ENCODE measurements around the gene ULK2. TPM values are rescaled to one million over a fixed set of nuclear protein-coding genes. Genes with fewer than 3 reads are reported as not detected.

ULK2 gene
- total RNA-seq, 1 experiment from 2014 or later, result 12.9 TPM

DNA sequence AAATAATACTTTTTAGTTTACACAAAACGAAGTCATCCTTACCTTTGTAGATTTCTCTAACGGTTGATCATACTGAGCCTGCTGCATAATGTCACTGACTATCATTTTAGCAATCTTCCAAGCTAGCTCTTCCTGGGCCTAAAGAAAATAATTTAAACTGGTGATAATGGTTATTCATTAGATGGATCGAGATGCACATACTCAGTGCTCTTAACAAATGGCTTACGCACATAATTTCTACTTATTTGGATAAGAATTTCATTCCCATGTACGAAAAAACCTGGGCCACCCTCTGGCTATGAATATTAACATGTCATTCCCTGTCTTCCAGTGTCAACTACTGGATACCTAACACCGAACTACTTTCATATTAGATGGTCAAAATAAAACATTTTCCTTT is 41.4 kb upstream of the ULK2 start:
- H3K4me1 ChIP-seq (ENCODE audit: insufficient read depth, low read length, poor library complexity, severe bottlenecking), result no peaks in the 10 kb centered on the region
- no TSS peak for BruUV-seq (replicated peaks)
- POLR2A ChIA-PET (ENCODE audit: low non-redundant PET), result no interaction called here
- H3K9me3 ChIP-seq (ENCODE audit: low read depth, low read length, poor library complexity, severe bottlenecking), result no peaks in the 10 kb centered on the region
- no peak overlapping the region for H3K27ac ChIP-seq (ENCODE audit: low read depth, low read length, poor library complexity, severe bottlenecking)
- CTCF ChIA-PET, result no interaction called here
- DNase-seq (ENCODE audit: low spot score), result no peak
- H3K4me3 ChIP-seq (ENCODE audit: low read depth, low read length, poor library complexity, severe bottlenecking), result no peak overlapping the region
- no peaks in the 10 kb centered on the region for H3K27me3 ChIP-seq (replicated peaks; ENCODE audit: insufficient read depth, low read depth, low read length, poor library complexity)
- intact Hi-C loops (cut with micrococcal nuclease; ENCODE audit: unreplicated experiment), result no loop called here
- no peak for TF ChIP-seq EZH2 (IDR thresholded peaks at IDR 0.05; ENCODE audit: borderline replicate concordance, low read depth, low read length, poor library complexity, severe bottlenecking)
- TF ChIP-seq, protein P1, sequence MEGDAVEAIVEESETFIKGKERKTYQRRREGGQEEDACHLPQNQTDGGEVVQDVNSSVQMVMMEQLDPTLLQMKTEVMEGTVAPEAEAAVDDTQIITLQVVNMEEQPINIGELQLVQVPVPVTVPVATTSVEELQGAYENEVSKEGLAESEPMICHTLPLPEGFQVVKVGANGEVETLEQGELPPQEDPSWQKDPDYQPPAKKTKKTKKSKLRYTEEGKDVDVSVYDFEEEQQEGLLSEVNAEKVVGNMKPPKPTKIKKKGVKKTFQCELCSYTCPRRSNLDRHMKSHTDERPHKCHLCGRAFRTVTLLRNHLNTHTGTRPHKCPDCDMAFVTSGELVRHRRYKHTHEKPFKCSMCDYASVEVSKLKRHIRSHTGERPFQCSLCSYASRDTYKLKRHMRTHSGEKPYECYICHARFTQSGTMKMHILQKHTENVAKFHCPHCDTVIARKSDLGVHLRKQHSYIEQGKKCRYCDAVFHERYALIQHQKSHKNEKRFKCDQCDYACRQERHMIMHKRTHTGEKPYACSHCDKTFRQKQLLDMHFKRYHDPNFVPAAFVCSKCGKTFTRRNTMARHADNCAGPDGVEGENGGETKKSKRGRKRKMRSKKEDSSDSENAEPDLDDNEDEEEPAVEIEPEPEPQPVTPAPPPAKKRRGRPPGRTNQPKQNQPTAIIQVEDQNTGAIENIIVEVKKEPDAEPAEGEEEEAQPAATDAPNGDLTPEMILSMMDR (conservative IDR thresholded peaks at IDR 0.05; ENCODE audit: low read depth, low read length), result no peak
- H3K36me3 ChIP-seq (ENCODE audit: insufficient read depth, low read length, poor library complexity, severe bottlenecking), result peaks cover 49% of the 10 kb centered on the region

DNA sequence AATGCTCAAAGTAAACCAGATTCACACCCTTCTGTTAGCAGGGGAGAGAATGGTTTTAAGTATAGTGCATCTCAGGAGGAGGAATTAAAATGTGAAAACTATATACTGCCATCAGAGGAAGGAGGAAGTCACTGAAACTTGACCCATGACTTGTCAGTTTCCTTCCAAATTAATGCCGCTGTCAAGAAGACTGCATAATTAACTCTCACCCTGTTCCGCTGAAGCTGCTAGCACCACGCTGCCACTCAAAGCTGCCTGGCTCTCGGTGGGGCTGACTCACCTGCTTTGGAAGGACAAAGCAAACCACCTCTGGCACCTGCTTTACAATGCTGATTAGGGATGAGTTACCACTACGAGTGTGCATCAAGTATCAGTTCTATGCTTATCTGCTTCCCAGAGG is 37.8 kb upstream of the ULK2 start:
- BruUV-seq (replicated peaks), result no TSS peak
- Histone ChIP-seq H3K4me1 (ENCODE audit: insufficient read depth, low read length, poor library complexity, severe bottlenecking) (no peaks in the 10 kb centered on the region), H3K27me3 (replicated peaks; ENCODE audit: insufficient read depth, low read depth, low read length, poor library complexity) (no peaks in the 10 kb centered on the region), H3K36me3 (ENCODE audit: insufficient read depth, low read length, poor library complexity, severe bottlenecking) (peaks cover 61% of the 10 kb centered on the region), H3K9me3 (ENCODE audit: low read depth, low read length, poor library complexity, severe bottlenecking) (no peaks in the 10 kb centered on the region), H3K4me3 (ENCODE audit: low read depth, low read length, poor library complexity, severe bottlenecking) (no peak overlapping the region), H3K27ac (ENCODE audit: low read depth, low read length, poor library complexity, severe bottlenecking) (no peak overlapping the region)
- POLR2A ChIA-PET (ENCODE audit: low non-redundant PET), result no interaction called here
- no peak for DNase-seq (ENCODE audit: low spot score)
- intact Hi-C loops (cut with micrococcal nuclease; ENCODE audit: unreplicated experiment), result no loop called here
- no peak for TF ChIP-seq EZH2 (IDR thresholded peaks at IDR 0.05; ENCODE audit: borderline replicate concordance, low read depth, low read length, poor library complexity, severe bottlenecking)
- TF ChIP-seq, protein P1 (conservative IDR thresholded peaks at IDR 0.05; ENCODE audit: low read depth, low read length), result no peak
- CTCF ChIA-PET, result no interaction called here

DNA sequence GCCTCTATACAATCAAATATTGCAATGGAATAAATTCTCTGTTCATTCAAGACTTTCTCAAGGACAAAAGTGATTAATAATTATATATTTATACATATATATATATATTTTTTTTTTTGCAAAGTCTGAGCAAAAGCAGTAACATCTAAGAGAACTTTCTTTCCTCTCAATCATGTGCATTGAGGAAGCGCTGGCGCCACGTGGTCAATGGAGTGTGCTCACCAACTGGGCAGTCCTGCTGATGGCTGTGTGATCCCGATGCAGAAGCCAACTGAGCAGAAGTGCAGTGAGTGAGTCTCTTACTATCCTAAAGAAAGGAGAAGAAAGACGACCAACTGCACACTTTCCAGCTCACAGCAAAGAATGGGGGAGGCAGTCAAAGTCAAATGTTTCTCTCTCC is 37.2 kb upstream of the ULK2 start:
- ChIA-PET CTCF (no interaction called here), POLR2A (ENCODE audit: low non-redundant PET) (no interaction called here)
- no peaks in the 10 kb centered on the region for H3K27me3 ChIP-seq (replicated peaks; ENCODE audit: insufficient read depth, low read depth, low read length, poor library complexity)
- H3K27ac ChIP-seq (ENCODE audit: low read depth, low read length, poor library complexity, severe bottlenecking), result no peak overlapping the region
- H3K4me1 ChIP-seq (ENCODE audit: insufficient read depth, low read length, poor library complexity, severe bottlenecking), result no peaks in the 10 kb centered on the region
- no peak for DNase-seq (ENCODE audit: low spot score)
- BruUV-seq (replicated peaks), result no TSS peak
- TF ChIP-seq, protein P1 (conservative IDR thresholded peaks at IDR 0.05; ENCODE audit: low read depth, low read length), result no peak
- no peak for TF ChIP-seq EZH2 (IDR thresholded peaks at IDR 0.05; ENCODE audit: borderline replicate concordance, low read depth, low read length, poor library complexity, severe bottlenecking)
- peaks cover 57% of the 10 kb centered on the region for H3K36me3 ChIP-seq (ENCODE audit: insufficient read depth, low read length, poor library complexity, severe bottlenecking)
- intact Hi-C loops (cut with micrococcal nuclease; ENCODE audit: unreplicated experiment), result no loop called here
- H3K4me3 ChIP-seq (ENCODE audit: low read depth, low read length, poor library complexity, severe bottlenecking), result no peak overlapping the region
- H3K9me3 ChIP-seq (ENCODE audit: low read depth, low read length, poor library complexity, severe bottlenecking), result no peaks in the 10 kb centered on the region
